ENCODE measurements around the gene DNAH3.
"Not testable (repeated sequence)": the region's sequence is repeated elsewhere in the genome, so short reads cannot be mapped to it uniquely, and the experiment has no call there.

GRCh38 chr16:21153124-21153729 is 2.6 kb upstream of the DNAH3 start:
- TF ChIP-seq POLR2A, CTCF (IDR thresholded peaks at IDR 0.05): not testable (repeated sequence)

Data from testis (tissue), 2 donors.